Smooth muscle cell (in vitro differentiated cells): ENCODE measurements around the gene TADA2B. TPM values are rescaled to one million over a fixed set of nuclear protein-coding genes. Genes with fewer than 3 reads are reported as not detected.

ENCODE experiments used
- DNase-seq: peaks from one replicate; lab custom pipeline; 2025; ENCODE audit not compliant: unreplicated experiment; lab: John Stamatoyannopoulos, UW
- H2AFZ ChIP-seq: fragments of 200-600 bp; sonication (generic); 2 replicates; pipeline ENCODE4 v1.6.0; 2016; ENCODE audit warnings: antibody characterized with exemption, low read depth, mild to moderate bottlenecking
- H3F3A ChIP-seq: fragments of 200-600 bp; sonication (generic); 2 replicates; pipeline ENCODE4 v1.6.0; 2017; ENCODE audit warnings: antibody characterized with exemption, low read depth
- H3K27ac ChIP-seq: fragments of 200-600 bp; sonication (generic); 2 replicates; pipeline ENCODE4 v1.5.1; 2016; ENCODE audit warnings: low read depth, mild to moderate bottlenecking
- H3K27me3 ChIP-seq: fragments of 200-600 bp; sonication (generic); 2 replicates; pipeline ENCODE4 v1.6.1; 2016; ENCODE audit warnings: low read depth, mild to moderate bottlenecking
- H3K36me3 ChIP-seq: fragments of 200-600 bp; sonication (generic); 2 replicates; pipeline ENCODE4 v1.5.1; 2016; ENCODE audit warnings: low read depth
- H3K4me1 ChIP-seq: fragments of 200-600 bp; sonication (generic); 2 replicates; pipeline ENCODE4 v1.5.1; 2016; ENCODE audit warnings: low read depth
- H3K4me2 ChIP-seq: fragments of 200-600 bp; sonication (generic); 2 replicates; pipeline ENCODE4 v1.6.0; 2016; ENCODE audit warnings: mild to moderate bottlenecking
- H3K4me3 ChIP-seq: fragments of 200-600 bp; sonication (generic); 2 replicates; pipeline ENCODE4 v1.5.1; 2016; ENCODE audit warnings: mild to moderate bottlenecking
- H3K79me2 ChIP-seq: fragments of 200-600 bp; sonication (generic); 2 replicates; pipeline ENCODE4 v1.6.0; 2016; ENCODE audit warnings: low read depth, mild to moderate bottlenecking
- H3K9ac ChIP-seq: fragments of 200-600 bp; sonication (generic); 2 replicates; pipeline ENCODE4 v1.6.0; 2016; ENCODE audit warnings: low read depth
- H3K9me3 ChIP-seq: fragments of 200-600 bp; sonication (generic); replicated peaks from 2 replicates; pipeline ENCODE4 v1.5.1; 2016; ENCODE audit warnings: low read depth
- H4K20me1 ChIP-seq: fragments of 200-600 bp; sonication (generic); 2 replicates; pipeline ENCODE4 v1.6.0; 2016; ENCODE audit warnings: low read depth
- CTCF ChIP-seq: fragments of 200-600 bp; sonication (generic); IDR thresholded peaks from 2 replicates; pipeline ENCODE4 v1.5.1; 2017; ENCODE audit warnings: borderline replicate concordance, mild to moderate bottlenecking, antibody characterized with exemption; ENCODE audit not compliant: insufficient read depth, poor library complexity, severe bottlenecking
- WGBS: methylation state at CpG from one replicate; pipeline ENCODE4 v1.1.7; 2016; ENCODE audit warnings: low lambda C conversion rate; 5-methylcytosine and 5-hydroxymethylcytosine counted together
- polyA plus RNA-seq: library from polyadenylated mRNA; unstranded; fragments of >200 nt; fragmentation: Nextera tagmentation; extraction: Ambion mirVana; gene quantifications from 2 replicates; pipeline ENCODE4 v1.2.1, GENCODE V29; 2016
- total RNA-seq: library from RNA; depleted of rRNA; stranded (reverse); fragments of >200 nt; gene quantifications from 2 replicates; pipeline ENCODE4 v1.2.3, GENCODE V29; 2014

Gene TADA2B
- total and polyA plus RNA-seq, 2 experiments from 2014 or later = 6.3 to 9.1 TPM

GRCh38 chr4:7016512-7016911, 26.7 kb upstream of the TADA2B start:
- no peak overlapping the region for H3K4me3 ChIP-seq
- WGBS = 98% methylated on average over 6 of the region's 6 CpGs

GRCh38 chr4:7017446-7018048, 25.6 kb upstream of the TADA2B start:
- Histone ChIP-seq H3K27ac (no peak overlapping the region), H3K4me3 (no peak overlapping the region), H3K4me2 (no peak overlapping the region), H3K4me1 (peaks cover 4% of the 10 kb centered on the region), H3K27me3 (no peaks in the 10 kb centered on the region), H3K36me3 (no peaks in the 10 kb centered on the region), H3K9me3 (no peaks in the 10 kb centered on the region), H2AFZ (no peak overlapping the region), H3F3A (no peaks in the 10 kb centered on the region), H4K20me1 (no peaks in the 10 kb centered on the region), H3K79me2 (no peaks in the 10 kb centered on the region), H3K9ac (no peak overlapping the region)
- no peak for DNase-seq
- no peak for TF ChIP-seq CTCF
- WGBS = 95% methylated on average over 6 of the region's 6 CpGs

More at GRCh38 chr4:7016512-7016911, 26.7 kb upstream of the TADA2B start:
- Histone ChIP-seq H3K4me2 (no peak overlapping the region), H2AFZ (no peak overlapping the region), H3K9ac (no peak overlapping the region), H3K79me2 (no peaks in the 10 kb centered on the region), H3K4me1 (peaks cover 4% of the 10 kb centered on the region), H3K27me3 (no peaks in the 10 kb centered on the region), H4K20me1 (no peaks in the 10 kb centered on the region), H3K36me3 (no peaks in the 10 kb centered on the region), H3F3A (no peaks in the 10 kb centered on the region), H3K27ac (no peak overlapping the region), H3K9me3 (no peaks in the 10 kb centered on the region)
- no peak for DNase-seq
- no peak for TF ChIP-seq CTCF

- Histone ChIP-seq H4K20me1 (no peaks in the 10 kb centered on the region), H2AFZ (no peak overlapping the region), H3K9ac (no peak overlapping the region), H3K36me3 (no peaks in the 10 kb centered on the region), H3K9me3 (no peaks in the 10 kb centered on the region), H3F3A (no peaks in the 10 kb centered on the region), H3K79me2 (no peaks in the 10 kb centered on the region), H3K27me3 (no peaks in the 10 kb centered on the region), H3K4me1 (peaks cover 4% of the 10 kb centered on the region), H3K4me3 (no peak overlapping the region), H3K4me2 (no peak overlapping the region), H3K27ac (no peak overlapping the region)
- TF ChIP-seq CTCF = no peak
- DNase-seq = no peak
- WGBS = 98% methylated on average over 9 of the region's 9 CpGs
Observed at GRCh38 chr4:7018281-7018680, 24.9 kb upstream of the TADA2B start.

- no peaks in the 10 kb centered on the region for H3F3A ChIP-seq
- no peaks in the 10 kb centered on the region for H3K9me3 ChIP-seq
- no peak for DNase-seq
- no peaks in the 10 kb centered on the region for H3K27me3 ChIP-seq
- H3K4me2 ChIP-seq = no peak overlapping the region
- no peaks in the 10 kb centered on the region for H4K20me1 ChIP-seq
- peaks cover 4% of the 10 kb centered on the region for H3K4me1 ChIP-seq
- H3K79me2 ChIP-seq = no peaks in the 10 kb centered on the region
- 93% methylated on average over 10 of the region's 10 CpGs for WGBS
- no peak for TF ChIP-seq CTCF
- H3K36me3 ChIP-seq = no peaks in the 10 kb centered on the region
- H3K4me3 ChIP-seq = no peak overlapping the region
- no peak overlapping the region for H3K9ac ChIP-seq
- H2AFZ ChIP-seq = no peak overlapping the region
- no peak overlapping the region for H3K27ac ChIP-seq
Observed at GRCh38 chr4:7019367-7019766, 23.8 kb upstream of the TADA2B start.
